ENCODE results near the gene CACNA1C. TPM values are rescaled to one million over a fixed set of nuclear protein-coding genes. Genes with fewer than 3 reads are reported as not detected.
"Not testable (repeated sequence)": the region's sequence is repeated elsewhere in the genome, so short reads cannot be mapped to it uniquely, and the experiment has no call there.

CACNA1C gene
- polyA plus RNA-seq, 1 donor, result 11.4 TPM

DNA sequence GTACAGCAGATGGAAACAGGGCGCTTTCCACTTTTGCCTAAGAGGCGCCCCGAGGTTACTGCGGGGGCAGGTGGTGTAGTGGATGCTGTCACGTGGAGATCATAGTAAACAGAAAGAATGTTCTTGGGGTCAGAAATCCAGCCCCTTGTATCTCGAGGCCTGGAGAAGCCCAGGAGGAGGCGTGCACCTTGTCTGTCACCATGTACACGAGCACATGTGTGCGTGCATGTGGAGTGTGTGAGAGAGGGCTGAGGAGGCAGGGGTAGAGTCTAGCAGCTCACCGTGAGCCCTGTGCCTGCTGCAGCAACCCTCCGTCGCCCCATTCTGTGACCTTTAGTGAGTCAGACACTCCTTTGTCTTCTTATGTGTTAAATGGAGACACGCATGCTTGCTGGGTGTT is 59.0 kb downstream of the CACNA1C start:
- DNase-seq, result no peak

DNA sequence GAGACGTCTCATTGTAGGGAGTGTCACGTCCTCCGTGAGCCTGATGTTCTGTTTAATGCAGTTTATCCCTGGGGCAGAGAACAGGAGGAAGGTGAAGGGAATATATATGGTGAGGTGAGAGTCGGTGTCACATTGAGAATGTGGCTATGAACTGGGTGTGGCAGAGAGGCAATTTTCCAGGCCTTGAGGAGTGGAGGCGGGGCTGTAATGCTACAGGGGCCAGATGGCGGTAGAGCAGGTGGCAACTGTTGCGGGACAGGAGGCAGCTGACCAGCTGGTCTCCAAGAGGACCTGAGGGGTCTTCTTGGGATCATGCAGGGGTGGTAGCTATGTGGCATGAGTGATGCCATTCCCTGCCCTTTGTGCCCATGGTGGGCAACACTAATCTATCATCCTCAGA is 59.6 kb downstream of the CACNA1C start:
- DNase-seq, result no peak

DNA sequence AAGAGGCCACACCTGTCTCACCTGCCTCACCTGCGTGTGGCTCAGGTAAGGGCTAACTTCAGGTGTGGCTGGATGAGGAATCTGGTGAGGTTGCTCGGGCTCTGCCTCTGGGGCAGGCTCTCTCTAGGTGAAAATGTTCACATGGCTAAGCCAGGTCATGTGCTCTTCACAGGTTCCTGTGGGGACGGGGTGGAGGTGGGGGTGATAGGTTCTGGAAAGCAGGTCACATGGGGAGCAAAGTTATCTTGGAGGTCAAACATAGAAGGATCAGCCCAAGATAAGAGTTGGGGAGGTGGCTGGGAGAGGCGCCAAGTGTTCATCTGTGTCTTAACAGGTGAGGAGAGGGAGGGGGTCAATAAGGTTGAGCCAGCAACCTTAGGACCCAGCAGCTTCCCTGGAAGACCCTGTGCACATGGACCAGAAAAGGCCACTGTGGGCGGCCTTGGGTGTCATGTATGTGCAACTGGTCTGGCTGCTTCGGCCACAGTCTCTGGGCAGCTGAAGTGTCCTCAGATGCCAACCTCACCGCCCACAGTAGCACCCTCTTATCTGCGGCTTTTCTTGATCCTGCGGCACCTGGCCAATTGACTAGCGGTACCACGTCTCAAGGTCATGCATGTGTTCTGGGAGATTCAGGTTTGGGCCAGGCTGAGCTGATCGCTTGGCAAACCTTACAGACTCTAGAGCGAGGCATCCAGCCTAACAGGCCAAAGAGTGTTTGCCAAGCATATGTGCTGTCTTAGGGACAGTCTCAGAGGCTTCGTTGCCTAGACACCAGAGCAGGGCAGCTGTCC is 60.5 kb downstream of the CACNA1C start:
- DNase-seq, result no peak

DNA sequence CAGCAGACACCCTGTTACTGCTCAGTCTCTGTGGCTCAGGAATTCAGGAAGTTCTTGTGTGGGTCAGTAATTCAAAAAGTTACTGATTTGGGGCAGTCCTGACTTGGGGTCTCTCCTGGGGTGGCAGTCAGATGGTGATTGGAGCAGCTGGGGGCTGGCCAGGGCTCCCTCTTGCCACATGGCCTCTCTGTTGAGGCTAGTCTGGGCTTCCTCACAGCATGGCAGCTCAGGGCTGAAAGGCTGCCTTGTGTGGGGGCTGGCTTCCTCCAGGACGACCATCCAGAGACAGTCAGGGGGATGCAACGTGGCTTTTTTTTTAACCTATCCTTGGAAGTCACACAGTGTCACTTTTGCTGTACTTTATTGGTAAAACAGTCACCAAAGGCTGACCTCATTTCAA is 61.3 kb downstream of the CACNA1C start:
- DNase-seq, result no peak

DNA sequence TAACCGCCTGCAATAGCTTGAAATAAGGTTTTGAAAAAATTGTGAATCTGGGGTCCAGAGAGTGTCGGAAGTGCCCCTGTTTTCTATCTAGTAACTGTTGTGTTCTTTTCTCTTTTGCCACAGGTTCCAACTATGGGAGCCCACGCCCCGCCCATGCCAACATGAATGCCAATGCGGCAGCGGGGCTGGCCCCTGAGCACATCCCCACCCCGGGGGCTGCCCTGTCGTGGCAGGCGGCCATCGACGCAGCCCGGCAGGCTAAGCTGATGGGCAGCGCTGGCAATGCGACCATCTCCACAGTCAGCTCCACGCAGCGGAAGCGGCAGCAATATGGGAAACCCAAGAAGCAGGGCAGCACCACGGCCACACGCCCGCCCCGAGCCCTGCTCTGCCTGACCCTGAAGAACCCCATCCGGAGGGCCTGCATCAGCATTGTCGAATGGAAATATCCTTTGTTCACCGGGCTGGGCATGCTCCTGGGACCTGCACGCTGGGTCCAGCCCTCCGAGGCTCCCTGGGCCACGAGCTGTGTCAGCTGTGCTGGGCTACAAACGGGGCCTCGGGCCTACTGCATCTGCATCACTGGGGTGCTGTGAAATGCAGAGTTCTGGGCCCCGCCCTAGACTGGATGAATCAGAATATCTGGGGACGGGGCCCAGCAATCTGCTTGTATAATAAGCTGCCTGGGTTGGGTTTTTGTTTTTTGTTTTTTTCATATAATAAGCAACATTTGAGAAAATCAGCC is 62.5 kb downstream of the CACNA1C start:
- no peak for DNase-seq

DNA sequence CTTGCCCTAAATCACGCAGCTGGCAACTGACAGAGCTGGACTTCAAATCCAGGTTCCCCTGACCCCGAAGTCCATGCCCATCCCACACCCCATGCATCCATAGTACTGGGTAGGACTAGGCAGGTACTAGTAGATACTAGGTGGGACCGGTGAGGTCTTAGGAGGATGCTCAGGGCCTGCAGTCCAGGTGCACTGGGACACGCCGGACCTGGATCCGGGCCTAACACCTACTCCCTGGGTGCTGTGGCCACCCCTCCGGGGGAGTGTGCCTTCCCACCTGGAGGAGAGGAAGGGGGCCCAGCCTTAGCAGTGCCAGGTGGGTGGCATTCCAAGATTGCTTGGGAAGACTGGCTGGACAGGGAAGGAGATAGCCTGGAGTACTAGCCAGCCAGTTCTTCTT is 64.8 kb downstream of the CACNA1C start:
- no peak for DNase-seq

DNA sequence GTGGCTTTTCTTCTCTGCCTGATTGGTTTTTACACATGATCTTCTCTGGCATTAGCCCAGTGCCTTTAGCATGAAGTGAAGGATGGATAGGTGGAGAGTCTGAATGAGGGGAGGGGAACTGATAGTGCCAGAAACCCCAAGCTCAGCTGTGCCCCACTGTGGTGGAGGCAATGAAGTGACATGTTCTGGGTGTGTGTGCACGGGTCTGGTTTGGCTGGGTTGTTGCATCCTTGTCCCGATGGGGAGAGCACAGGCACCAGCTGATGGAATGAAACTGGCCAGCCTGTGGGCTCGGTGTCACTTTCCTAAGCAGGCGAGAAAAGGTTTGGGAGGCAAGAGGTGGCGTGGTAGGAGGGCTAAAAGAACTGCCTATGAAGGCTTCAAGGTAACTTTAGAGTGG is 65.3 kb downstream of the CACNA1C start:
- no peak for DNase-seq

DNA sequence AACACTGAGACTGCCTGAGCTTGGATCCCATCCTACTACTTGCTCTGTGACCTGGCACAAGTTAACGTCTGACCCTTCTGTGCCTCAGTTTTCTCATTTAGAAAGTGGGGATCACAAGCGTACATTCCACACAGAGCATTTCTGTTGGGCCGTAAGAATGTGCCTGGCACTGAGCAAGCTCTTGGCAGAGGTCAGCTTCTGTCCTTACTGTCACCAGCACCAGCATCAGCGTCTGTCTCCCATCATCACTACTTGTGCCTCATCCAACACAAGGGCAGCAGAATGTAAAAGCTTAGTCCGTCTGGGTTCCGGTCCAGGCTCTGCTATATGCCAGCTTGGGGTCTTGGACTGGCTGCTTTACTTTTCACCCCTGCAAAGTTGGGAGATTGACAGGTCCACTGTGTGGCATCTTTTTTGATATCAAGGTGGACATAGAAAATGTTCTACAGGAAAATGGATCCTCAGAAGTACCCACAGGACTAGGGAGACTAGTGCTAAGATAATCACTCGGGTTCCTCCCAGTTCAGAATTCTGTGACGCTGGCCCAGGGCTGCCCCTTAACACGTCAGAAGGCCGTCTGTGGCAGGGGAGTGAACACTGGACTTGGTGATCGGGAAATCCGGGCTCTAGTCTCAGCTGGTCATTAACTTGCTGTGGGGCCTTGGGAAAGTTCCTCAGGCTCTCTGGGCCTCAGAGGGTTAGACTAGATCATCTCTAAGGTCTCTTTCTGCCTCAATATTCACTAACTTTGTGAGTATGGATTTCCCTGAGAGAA is 65.9 kb downstream of the CACNA1C start:
- DNase-seq, result no peak

DNA sequence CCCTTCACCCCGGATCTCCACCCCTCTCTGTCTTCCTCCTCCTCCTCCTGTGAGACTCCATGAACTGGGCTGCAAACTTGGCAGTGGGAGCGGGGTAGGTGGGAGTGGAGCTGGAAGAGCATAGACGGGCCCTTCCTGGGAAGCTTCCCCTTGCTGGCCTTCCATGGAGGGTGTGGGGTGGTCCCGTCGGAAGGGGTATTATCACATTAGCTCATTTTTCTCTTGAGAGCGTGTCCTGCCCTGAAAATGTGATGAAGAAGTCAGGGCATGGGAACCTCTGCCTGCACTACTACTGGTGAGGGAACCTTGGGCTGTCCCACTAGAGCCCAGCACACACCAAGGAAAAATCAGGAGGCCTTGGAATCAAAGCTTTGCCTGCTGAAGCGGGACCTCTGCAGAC is 66.5 kb downstream of the CACNA1C start:
- DNase-seq, result no peak

DNA sequence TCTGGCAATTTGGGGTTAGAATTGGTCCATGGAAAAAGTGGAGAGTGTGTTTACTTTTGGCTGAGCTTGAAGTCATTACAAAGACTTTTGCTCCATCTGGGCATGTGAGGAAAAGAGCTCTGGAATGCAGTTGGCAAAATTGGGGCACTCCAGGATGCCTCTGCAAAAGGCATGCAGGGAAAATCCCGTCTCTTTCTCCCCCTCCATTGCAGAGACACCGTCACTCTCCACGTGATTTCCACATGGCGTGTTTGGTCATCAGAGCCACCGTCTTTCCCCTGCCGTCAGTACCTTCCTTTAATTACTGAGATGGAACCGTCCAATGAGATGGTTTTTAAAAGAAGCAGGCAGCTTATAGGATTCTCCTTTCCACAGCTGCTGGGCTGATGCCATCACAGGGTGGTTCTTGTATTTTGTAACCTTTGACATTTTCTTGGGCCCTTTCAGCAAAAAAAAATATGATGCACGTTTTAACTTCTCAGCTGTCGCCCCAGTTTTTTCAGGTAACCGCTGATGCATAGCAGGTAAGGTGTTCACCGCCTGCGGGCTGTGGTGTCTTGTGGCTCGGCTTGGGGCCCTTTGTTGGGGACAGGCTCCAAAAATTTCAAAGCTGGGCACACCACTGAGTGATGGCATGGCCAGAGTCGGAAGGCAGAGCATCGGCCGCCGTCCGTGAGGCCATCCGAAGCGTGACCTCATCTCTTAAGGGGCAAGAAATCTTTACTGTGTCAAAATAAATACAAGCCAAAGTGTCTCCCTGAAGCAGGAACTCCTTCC is 68.4 kb downstream of the CACNA1C start:
- DNase-seq, result no peak

DNA sequence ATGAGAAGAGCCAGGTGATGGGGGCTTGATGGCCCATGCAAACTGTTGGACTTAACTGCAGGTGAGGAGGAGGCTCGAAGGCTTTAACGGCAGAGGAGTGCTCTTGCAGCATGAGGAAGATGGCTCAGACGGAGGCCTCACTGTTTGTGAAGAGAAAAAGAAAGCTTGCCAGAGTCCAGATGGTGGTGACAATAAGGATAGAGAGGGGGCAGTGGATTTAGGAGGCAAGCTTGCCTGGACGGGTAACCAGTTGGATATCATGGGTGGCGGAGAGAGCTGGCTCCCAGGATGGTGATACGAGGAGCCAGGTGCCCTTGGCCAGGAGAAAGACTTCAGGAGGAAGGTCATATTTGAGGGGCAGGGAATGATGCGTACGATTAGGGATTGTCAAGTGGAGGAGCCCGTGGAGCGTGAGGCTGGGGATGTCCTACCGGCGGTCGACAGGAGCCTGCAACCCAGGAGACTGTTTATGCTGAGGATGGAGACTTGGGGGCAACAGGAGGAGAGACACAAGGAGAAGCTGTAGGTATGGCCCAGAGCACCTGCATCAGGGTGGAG is 71.8 kb downstream of the CACNA1C start:
- DNase-seq, result no peak

DNA sequence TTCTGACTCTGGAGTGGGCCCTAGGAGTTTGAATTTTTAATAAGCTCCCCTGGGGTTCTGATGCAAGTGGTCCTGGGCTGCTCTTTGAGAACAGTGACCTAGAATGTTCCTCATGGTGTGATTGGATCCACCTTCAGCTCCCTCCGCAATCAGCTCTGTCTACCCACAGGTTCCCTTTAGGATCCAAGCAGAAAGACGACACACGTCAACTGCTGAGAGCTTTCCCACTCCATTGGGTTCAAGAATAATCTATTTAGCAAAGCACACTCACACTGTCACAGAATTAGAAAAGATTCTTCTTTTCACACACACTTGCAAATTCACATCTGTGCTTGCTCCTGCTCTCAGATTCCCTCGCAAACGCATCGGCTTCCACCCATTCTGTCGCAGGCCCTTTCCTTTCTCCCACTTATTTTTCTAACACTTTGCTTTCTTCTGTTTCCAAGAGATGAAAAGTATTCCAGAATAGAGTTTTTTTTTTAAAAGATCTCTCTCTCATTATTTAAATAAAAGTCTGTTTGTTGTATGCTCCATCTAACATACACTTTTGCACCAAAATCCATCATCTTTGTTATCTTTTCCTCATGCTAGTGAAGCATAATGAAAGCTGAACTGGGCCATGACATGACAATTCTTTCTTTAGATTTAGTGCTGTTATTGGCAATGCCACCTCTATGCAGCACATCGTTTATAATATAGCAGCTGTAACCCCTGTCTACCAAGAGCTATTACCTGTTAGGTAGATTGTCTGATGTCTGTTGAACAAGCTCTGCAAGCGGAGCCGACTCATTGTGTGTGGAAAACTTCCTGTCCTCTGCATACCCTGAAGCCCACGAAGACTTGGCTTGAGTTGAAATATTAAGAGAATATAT is 73.1 kb downstream of the CACNA1C start:
- DNase-seq, result no peak

DNA sequence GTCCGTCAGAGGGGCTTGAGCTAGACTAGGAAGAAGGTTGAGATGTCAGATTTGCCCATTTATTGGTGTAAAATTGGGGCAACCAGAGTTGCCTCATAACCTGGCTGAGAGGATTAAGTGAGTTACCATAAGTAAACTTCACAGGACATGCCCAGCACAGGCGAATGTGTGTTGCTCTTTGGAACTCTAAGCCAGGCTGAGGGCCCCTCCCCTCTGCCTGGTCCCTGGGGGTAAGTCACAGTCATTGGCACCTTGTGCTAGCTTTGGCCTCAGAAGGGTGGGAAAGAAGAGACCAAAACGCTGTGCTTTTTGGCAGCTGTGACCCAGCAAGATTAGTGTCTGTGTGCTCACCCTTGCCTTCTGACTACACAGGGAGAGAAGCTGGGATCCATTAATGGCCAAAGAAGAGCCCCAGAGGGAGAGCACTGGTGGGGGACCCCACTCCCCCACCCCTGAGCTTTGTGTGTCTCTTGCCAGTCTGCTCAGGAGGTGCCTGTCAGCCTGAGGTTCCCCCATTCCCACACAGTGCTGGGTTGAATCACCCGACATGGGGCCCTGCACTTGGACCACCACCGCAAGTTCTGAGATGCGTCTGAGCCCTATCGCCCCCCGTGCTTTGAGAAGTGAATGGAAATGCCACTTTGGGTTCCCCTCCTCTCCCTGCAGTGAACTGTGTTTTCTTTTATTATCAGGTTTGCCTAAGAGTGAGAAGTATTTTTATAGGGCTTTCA is 74.1 kb downstream of the CACNA1C start:
- no peak for DNase-seq

DNA sequence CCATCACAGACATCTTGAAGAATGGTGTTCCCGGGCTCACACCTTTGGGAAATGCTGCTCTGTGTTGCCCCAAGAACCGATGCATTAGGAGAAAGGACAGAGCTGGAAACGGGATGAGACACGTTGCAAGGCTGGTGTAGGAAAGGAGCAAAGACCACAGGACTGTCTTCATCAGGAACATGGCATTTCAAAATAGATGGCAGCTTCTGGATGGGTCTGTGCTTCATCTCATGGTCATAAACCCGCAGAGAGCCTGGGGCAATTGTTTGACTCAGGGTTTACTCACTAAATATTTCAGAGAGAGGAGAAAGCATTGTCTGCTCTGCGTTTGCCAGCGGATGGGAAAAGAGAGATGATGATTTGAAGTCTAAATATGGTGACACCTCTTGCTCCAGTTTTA is 76.3 kb downstream of the CACNA1C start:
- no peak for DNase-seq

DNA sequence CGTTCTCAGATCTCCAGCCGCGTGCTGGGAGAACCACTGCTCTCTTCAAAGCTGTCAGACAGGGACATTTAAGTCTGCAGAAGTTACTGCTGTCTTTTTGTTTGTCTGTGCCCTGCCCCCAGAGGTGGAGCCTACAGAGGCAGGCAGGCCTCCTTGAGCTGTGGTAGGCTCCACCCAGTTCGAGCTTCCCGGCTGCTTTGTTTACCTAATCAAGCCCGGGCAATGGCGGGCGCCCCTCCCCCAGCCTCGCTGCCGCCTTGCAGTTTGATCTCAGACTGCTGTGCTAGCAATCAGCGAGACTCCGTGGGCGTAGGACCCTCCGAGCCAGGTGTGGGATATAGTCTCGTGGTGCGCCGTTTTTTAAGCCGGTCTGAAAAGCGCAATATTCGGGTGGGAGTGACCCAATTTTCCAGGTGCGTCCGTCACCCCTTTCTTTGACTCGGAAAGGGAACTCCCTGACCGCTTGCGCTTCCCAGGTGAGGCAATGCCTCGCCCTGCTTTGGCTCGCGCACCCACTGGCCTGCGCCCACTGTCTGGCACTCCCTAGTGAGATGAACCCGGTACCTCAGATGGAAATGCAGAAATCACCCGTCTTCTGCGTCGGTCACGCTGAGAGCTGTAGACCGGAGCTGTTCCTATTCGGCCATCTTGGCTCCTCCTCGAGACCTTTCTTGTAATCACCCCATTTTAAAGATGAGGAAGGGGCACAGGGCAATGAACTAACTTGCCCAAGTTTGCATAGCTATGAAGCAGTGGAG is 83.1 kb downstream of the CACNA1C start:
- DNase-seq, result not testable (repeated sequence)

DNA sequence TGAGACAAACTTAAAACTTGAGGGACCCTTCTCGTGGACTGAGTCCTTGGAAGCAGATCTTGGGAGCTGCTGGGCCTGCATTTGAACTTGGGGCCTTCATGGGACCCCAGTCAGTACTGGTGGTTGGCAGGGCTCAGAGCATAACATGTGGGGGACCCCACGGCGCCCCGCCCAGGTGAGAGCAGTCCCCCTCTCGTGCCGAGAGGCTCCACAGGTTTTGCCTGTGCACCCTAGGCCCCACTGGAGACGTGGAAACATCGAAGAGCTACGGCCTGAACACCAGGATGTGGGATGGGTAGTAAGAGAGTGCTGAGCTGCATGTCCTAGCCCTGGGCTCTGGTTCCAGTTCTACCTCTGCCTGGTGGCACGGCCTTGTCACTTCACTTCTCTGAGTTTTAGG is 84.1 kb downstream of the CACNA1C start:
- no peak for DNase-seq

DNA sequence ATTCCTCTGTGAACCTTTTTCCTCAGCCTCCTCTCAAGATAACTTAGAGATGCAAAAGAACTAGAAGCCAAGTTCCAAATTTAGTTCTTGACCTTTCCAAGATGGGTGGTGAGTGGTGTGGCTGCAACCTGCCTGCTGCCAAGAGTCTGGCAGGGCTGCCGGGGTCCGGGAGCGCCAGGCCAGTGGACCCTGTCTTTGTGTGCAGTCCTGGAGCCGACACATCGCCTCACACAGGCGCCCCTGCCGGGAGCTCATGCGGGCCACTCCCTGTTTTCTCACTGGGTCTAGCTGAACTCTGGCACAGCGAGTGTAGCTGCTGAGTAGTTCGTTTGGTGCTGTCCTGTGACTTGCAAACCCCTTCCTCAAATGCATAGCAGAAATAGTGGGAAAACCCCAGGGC is 84.9 kb downstream of the CACNA1C start:
- DNase-seq, result no peak

DNA sequence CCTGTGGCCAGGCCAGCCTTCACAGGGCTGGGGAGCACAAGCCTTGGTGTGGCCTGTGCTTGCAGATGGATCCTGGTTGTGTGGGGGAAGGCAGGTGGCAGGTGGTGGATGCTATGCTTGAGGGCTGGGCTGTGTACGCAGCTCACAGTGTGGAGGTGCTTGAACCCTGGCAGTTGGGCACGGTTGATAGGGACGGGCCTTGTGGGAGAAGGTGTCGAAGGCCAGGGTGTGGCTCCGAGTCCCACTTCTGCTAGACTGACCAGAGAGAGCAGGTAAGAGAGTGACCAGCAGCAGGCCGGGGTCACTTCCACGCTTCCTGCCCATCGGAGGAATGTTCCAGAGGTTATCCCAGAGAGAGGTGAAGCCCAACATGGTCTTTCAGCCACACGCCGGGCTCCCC is 85.5 kb downstream of the CACNA1C start:
- no peak for DNase-seq

DNA sequence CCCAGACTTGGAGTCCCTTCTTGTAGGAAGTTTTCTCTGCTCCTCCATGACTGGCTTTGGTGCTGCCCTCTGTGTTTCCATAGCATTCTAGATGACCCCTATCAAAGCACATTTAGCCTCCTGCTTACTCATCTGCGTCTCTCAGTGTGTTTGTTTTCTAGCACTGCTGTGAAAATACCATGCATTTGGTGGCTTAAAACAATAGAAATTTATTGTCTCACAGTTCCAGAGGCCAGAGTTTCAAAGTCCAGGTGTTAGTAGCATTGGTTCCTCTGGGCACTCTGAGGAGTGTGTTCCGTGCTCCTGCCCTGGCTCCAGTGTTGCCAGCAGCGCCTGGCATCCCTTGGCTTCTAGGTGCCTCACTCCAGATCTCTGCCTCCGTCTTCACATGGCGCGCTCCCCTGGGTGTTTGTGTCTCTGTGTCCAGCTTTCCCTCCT is 86.1 kb downstream of the CACNA1C start:
- no peak for DNase-seq
